Suprapubic skin (tissue), 4 donors: Measurements from ENCODE around the gene NES.

ENCODE experiments used
- POLR2A ChIP-seq, 2 donors: fragments of 450-650 bp; IDR thresholded peaks; one replicate each; pipeline ENCODE4 v1.6.1; 2017; ENCODE audit warnings: antibody characterized with exemption in 2 of 2, mild to moderate bottlenecking in 2 of 2, moderate library complexity in 2 of 2
- POLR2AphosphoS5 ChIP-seq, 3 donors: sonication (generic); formaldehyde crosslinking; IDR thresholded peaks; one replicate each; pipeline ENCODE4 v1.6.1; 2017; ENCODE audit warnings: antibody characterized with exemption in 3 of 3
- TF ChIP-seq, protein P1 (sequence below), 2 donors: fragments of 200-600 bp in 1 of 2; fragments of 450-650 bp in 1 of 2; sonication (generic) in 1 of 2; IDR thresholded peaks; one replicate each; pipeline ENCODE4 v1.5.1; 2016 to 2019; ENCODE audit warnings: antibody characterized with exemption in 2 of 2, mild to moderate bottlenecking in 1 of 2, moderate library complexity in 1 of 2

DNA sequence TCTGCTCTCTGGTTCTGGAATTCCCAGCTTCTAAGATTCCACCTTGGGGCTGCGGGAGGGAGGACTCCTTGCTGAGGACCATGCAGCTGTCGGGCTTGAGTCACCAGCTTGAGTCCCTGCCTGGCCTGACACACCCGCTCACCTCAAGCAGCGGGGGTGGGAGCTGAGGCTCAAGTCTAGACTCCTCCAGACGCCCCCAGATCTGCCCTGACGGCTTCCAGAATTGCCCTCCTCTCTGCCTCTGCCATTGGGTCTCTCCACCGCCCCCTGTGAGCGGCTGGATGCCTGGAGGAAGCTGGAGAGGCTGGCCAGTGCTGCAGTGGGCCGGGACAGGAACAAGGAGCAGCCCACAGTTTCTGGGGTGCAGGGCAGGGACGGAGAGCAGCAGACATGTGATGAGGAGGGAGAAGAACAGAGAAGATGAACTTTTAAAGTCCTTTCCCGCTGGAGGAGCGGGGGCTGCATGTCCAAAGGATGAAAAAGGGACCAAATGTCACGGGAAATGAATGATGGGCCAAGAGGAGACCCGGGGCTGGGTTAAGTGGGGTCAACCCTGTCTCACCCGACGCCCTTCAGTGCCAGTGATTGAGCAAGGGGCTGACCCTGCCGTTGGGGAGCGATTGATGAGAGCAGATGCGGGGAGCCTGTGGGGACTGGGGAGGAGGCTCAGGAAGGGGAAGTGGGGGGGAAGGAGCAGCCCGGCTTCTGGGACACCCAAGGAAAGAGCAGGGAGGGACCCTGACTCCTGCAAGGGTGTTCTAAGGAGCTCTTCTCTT lies 14.6 kb upstream of the NES start:
- TF ChIP-seq, protein P1, sequence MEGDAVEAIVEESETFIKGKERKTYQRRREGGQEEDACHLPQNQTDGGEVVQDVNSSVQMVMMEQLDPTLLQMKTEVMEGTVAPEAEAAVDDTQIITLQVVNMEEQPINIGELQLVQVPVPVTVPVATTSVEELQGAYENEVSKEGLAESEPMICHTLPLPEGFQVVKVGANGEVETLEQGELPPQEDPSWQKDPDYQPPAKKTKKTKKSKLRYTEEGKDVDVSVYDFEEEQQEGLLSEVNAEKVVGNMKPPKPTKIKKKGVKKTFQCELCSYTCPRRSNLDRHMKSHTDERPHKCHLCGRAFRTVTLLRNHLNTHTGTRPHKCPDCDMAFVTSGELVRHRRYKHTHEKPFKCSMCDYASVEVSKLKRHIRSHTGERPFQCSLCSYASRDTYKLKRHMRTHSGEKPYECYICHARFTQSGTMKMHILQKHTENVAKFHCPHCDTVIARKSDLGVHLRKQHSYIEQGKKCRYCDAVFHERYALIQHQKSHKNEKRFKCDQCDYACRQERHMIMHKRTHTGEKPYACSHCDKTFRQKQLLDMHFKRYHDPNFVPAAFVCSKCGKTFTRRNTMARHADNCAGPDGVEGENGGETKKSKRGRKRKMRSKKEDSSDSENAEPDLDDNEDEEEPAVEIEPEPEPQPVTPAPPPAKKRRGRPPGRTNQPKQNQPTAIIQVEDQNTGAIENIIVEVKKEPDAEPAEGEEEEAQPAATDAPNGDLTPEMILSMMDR (IDR thresholded peaks at IDR 0.05) = no peak
- TF ChIP-seq POLR2A (IDR thresholded peaks at IDR 0.05) = no peak
- TF ChIP-seq POLR2AphosphoS5 (IDR thresholded peaks at IDR 0.05) = no peak
